Measurements from ENCODE around the gene APOO. TPM values are rescaled to one million over a fixed set of nuclear protein-coding genes. Genes with fewer than 3 reads are reported as not detected.

APOO gene
- total and polyA plus RNA-seq, 4 donors, result 5.4 to 18.0 (median 8.8) TPM

- Histone ChIP-seq H3K9me3 (ENCODE audit: control insufficient read depth in 4 of 4, low read length in 3 of 4) (no peaks in the 10 kb centered on the region), H3K27ac (ENCODE audit: low read depth in 1 of 2, low read length in 2 of 2) (no peak overlapping the region), H3K4me1 (ENCODE audit: control insufficient read depth in 4 of 4, insufficient read depth in 4 of 4, low read length in 3 of 4) (no peaks in the 10 kb centered on the region), H3K27me3 (ENCODE audit: control insufficient read depth in 4 of 4, insufficient read depth in 4 of 4, low read length in 3 of 4) (no peaks in the 10 kb centered on the region), H3K9ac (ENCODE audit: low read depth in 1 of 2, low read length in 2 of 2) (no peak overlapping the region), H3K36me3 (ENCODE audit: control insufficient read depth in 4 of 4, insufficient read depth in 3 of 4, low read depth in 1 of 4, low read length in 3 of 4) (no peaks in the 10 kb centered on the region), H3K4me3 (ENCODE audit: low read depth in 1 of 3, low read length in 3 of 3) (no peak overlapping the region)
- no peak for DNase-seq (ENCODE audit: low spot score)
- TF ChIP-seq HNF4G (IDR thresholded peaks at IDR 0.05) (no peak), RAD21 (IDR thresholded peaks at IDR 0.05) (peak; percentile 63 to 69)
- 71% methylated on average over 9 of the region's 9 CpGs for WGBS
Observed at GRCh38 chrX:23919706-23920320, 12.1 kb upstream of the APOO start.

- DNase-seq (ENCODE audit: low spot score), result no peak
- no peaks in the 10 kb centered on the region for H3K9me3 ChIP-seq (ENCODE audit: control insufficient read depth in 4 of 4, low read length in 3 of 4)
- 83% methylated on average over 1 of the region's 1 CpG for WGBS
- TF ChIP-seq GABPA (IDR thresholded peaks at IDR 0.05 in 1 of 2, conservative IDR thresholded peaks at IDR 0.05 in 1 of 2), result no peak
- no peak for TF ChIP-seq MAX (IDR thresholded peaks at IDR 0.05)
- TF ChIP-seq HNF4G (IDR thresholded peaks at IDR 0.05), result no peak
- no peak for TF ChIP-seq TAF1 (conservative IDR thresholded peaks at IDR 0.05)
- no peak for TF ChIP-seq REST (IDR thresholded peaks at IDR 0.05)
- no peak for TF ChIP-seq RAD21 (IDR thresholded peaks at IDR 0.05)
- TF ChIP-seq JUND (IDR thresholded peaks at IDR 0.05), result no peak
- no peak for TF ChIP-seq CTCF (IDR thresholded peaks at IDR 0.05; ENCODE audit: low read depth, low read length, missing input control)
- no peak for TF ChIP-seq ZBTB33 (IDR thresholded peaks at IDR 0.05)
- no peak for TF ChIP-seq RXRA (IDR thresholded peaks at IDR 0.05)
- no peak for TF ChIP-seq NR2F2 (IDR thresholded peaks at IDR 0.05)
- no peak for TF ChIP-seq YY1 (IDR thresholded peaks at IDR 0.05)
- TF ChIP-seq HNF4A (conservative IDR thresholded peaks at IDR 0.05), result no peak
- TF ChIP-seq SP1 (IDR thresholded peaks at IDR 0.05), result no peak
- no peaks in the 10 kb centered on the region for H3K36me3 ChIP-seq (ENCODE audit: control insufficient read depth in 4 of 4, insufficient read depth in 3 of 4, low read depth in 1 of 4, low read length in 3 of 4)
- no peaks in the 10 kb centered on the region for H3K27me3 ChIP-seq (ENCODE audit: control insufficient read depth in 4 of 4, insufficient read depth in 4 of 4, low read length in 3 of 4)
- H3K4me1 ChIP-seq (ENCODE audit: control insufficient read depth in 4 of 4, insufficient read depth in 4 of 4, low read length in 3 of 4), result no peaks in the 10 kb centered on the region
- no peak overlapping the region for H3K4me3 ChIP-seq (ENCODE audit: low read depth in 1 of 3, low read length in 3 of 3)
- H3K27ac ChIP-seq (ENCODE audit: low read depth in 1 of 2, low read length in 2 of 2), result no peak overlapping the region
- H3K9ac ChIP-seq (ENCODE audit: low read depth in 1 of 2, low read length in 2 of 2), result no peak overlapping the region
Observed at GRCh38 chrX:23919148-23919547, 11.4 kb upstream of the APOO start.
